ENCODE measurements around the gene RIPK1. TPM values are rescaled to one million over a fixed set of nuclear protein-coding genes. Genes with fewer than 3 reads are reported as not detected.
A peak's percentile ranks its signal among the peaks of the same experiment; 100 is the strongest.

RIPK1 gene
- total RNA-seq (2013; cell fraction: nucleolus; rRNA removed) = 4.6 and 5.2 TPM in 2 replicates
- 6.5 TPM in 2 replicates for total RNA-seq (2014; rRNA removed)
- 6.6 and 6.8 TPM in 2 replicates for total RNA-seq (2014; rRNA removed; fragmentation: Illumina TruSeq; extraction: Trizol)
- total RNA-seq (2021) = 6.4 and 7.2 TPM in 2 replicates
- polyA plus RNA-seq (2011; ENCODE audit: low read depth) = 4.4 TPM
- polyA plus RNA-seq (2011; rRNA removed) = 11.2 and 12.5 TPM in 2 replicates
- 8.0 and 9.8 TPM in 2 replicates for polyA plus RNA-seq (2011; cell fraction: cytosol; rRNA removed)
- 6.3 and 7.9 TPM in 2 replicates for polyA plus RNA-seq (2011; cell fraction: nucleus; rRNA removed)
- 4.1 and 5.3 TPM in 2 replicates for polyA plus RNA-seq (2012)
- polyA plus RNA-seq (2014; fragmentation: Illumina TruSeq; extraction: Trizol) = 9.4 and 10.9 TPM in 2 replicates
- 1 to 10 TPM; 1.6 to 2.2 TPM for polyA plus RNA-seq (2014; fragmentation: Nextera tagmentation; extraction: Ambion mirVana)
- 5.1 and 6.2 TPM in 2 replicates for polyA plus RNA-seq (2014; rRNA removed)
- 1 to 10 TPM; 3.8 to 5.1 TPM for polyA plus RNA-seq (2016; fragmentation: Nextera tagmentation; extraction: Ambion mirVana)
- 10.6 and 16.6 TPM in 2 replicates for polyA minus RNA-seq (2011; rRNA and poly(A)+ RNA removed)
- polyA minus RNA-seq (2011; cell fraction: cytosol; rRNA and poly(A)+ RNA removed) = 3.9 and 5.9 TPM in 2 replicates
- polyA minus RNA-seq (2011; cell fraction: nucleus; rRNA and poly(A)+ RNA removed) = 1.7 and 3.3 TPM in 2 replicates
- Bru-seq, nascent RNA = percentile 76 among the genes with signal in this experiment
- percentile 69 among the genes with signal in this experiment for BruChase-seq, experiment 1, labeled RNA remaining after a 6-hour chase
- BruChase-seq, experiment 2, labeled RNA remaining after a 2-hour chase = percentile 76 among the genes with signal in this experiment
- long read RNA-seq, experiment 1, full-length matches to known transcripts = 2 of 3 reads
- long read RNA-seq, experiment 1, partial matches to known transcripts = 1 of 3 reads
- long read RNA-seq, experiment 1, other reads (novel, unspliced or antisense) = 0 of 3 reads
- long read RNA-seq, experiment 2, partial matches to known transcripts = 3 of 7 reads
- long read RNA-seq, experiment 2, other reads (novel, unspliced or antisense) = 4 of 7 reads

DNA sequence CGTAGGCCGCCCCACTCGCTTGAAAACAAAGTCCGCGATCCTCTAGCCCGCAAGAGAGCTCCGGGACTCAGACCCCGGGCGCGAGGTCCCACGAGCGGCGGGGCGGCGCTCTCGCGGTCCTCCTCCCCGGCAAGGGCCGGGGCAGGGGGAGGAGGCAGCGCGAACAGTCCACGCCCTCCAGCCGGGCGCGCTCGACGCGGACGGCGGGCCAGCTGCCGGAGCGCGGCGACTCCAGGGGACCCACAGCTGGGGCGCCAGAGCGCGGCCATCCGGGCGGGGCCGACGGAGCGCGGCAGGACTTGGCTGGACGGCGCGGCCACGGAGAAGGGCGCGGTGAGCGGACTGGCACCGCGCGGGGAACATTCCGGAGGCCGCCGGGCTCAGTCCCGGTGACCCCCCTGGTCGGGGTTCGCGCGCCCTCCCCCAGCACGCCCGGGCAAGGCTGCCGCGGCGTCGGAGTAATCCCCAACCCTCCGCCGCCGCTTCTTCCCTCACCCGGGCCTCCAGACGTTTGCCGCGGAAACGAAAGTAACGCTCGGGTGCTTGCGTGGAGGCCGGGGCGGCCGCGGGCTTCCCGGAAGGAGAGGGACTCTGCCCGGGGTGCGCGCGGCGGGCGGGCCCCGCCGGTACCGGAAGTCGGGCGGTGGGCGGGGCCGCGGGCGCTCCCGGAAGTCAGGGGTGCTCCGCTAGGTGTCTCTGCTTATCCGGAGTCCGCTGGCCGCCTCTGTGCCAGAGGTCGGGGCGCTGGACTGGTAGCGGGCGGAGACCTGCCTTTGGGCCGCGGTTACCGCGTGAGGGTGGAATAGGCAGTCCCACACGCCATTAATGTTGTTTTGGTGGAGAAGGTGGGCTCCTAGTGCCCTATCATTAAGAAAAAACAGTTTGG lies at the start of gene RIPK1:
Gene RIPK1 (plus strand): TSS at position 166 of the 886 bp plus-strand sequence. CDS start 8,330 bp downstream, outside the sequence.
- ChIA-PET RAD21 (ENCODE audit: unreplicated experiment) (interaction anchor here (0.9 to 1.9 kb wide), 2 partner anchors 79 to 278 kb away, joined by 4 to 7 read pairs; no protein-coding TSS in a partner anchor), SMC1A (ENCODE audit: uncharacterized antibody, unreplicated experiment) (interaction anchor here (1.7 kb wide), 1 partner anchor 79 kb away, joined by 5 read pairs; no protein-coding TSS in a partner anchor), POLR2A (interaction anchor here (0.5 to 4.4 kb wide), 2 partner anchors 79 to 94 kb away, joined by 4 to 20 read pairs; no protein-coding TSS in a partner anchor), CTCF (interaction anchor here (0.8 to 3.1 kb wide), 7 partner anchors 51 to 183 kb away, joined by 3 to 11 read pairs (median 4); no protein-coding TSS in a partner anchor)
- intact Hi-C loops (cut with micrococcal nuclease; ENCODE audit: unreplicated experiment) (loop anchor here (2.0 to 5.0 kb wide), 2 partner anchors 50 to 126 kb away; partner anchors contain the start of gene BPHL), in situ Hi-C loops (cut with MboI) (no loop called here)
- H3K4me2 ChIP-seq (ENCODE audit: control insufficient read depth, insufficient read depth) = peak within 1 kb of the TSS; percentile 78
- peak within 1 kb of the TSS; percentile 91 for H3K27ac ChIP-seq (ENCODE audit: control insufficient read depth, insufficient read depth)
- peak within 1 kb of the TSS; percentile 88 for H2AFZ ChIP-seq (ENCODE audit: control insufficient read depth, low read depth, low read length)
- ATAC-seq (peak; percentile 90), FAIRE-seq (peak; percentile 41), DNase-seq (ENCODE audit: low read depth, low spot score) (peak; percentile 40)
- H3K27me3 ChIP-seq (replicated peaks in 1 of 2; ENCODE audit: control insufficient read depth in 2 of 2, insufficient read depth in 2 of 2, low read length in 1 of 2) = no peaks in the 10 kb centered on the region
- TSS peak; percentile 95 for BruUV-seq (replicated peaks)
- peak within 1 kb of the TSS; percentile 73 for H3K4me3 ChIP-seq
- H4K20me1 ChIP-seq (ENCODE audit: control insufficient read depth, insufficient read depth) = no peaks in the 10 kb centered on the region
- H3K36me3 ChIP-seq (ENCODE audit: control insufficient read depth in 2 of 2, insufficient read depth in 2 of 2, low read length in 1 of 2) = no peaks in the 10 kb centered on the region; a peak in 1 of 4 replicates
- peak within 1 kb of the TSS; percentile 81 for H3K9ac ChIP-seq (ENCODE audit: control insufficient read depth, insufficient read depth, low read length)
- under 1% methylated on average over 86 of the region's 112 CpGs for WGBS (ENCODE audit: insufficient coverage, insufficient replicate concordance, low lambda C conversion rate, missing lambda C conversion rate)
- H3K79me2 ChIP-seq (ENCODE audit: control insufficient read depth, insufficient read depth, low read length) = peaks cover 11% of the 10 kb centered on the region
- no peaks in the 10 kb centered on the region; the same call in 1 of the 2 replicates for H3K4me1 ChIP-seq (ENCODE audit: control insufficient read depth, insufficient read depth, low read length)
- H3K9me3 ChIP-seq (replicated peaks; ENCODE audit: control insufficient read depth, insufficient read depth, low read length) = no peaks in the 10 kb centered on the region
- TF ChIP-seq ZNF207 (IDR thresholded peaks at IDR 0.05; ENCODE audit: borderline replicate concordance) = peak; percentile 73; the same call in 1 of the 2 replicates
- TF ChIP-seq ETV6 (conservative IDR thresholded peaks at IDR 0.05 in 1 of 2, IDR thresholded peaks at IDR 0.05 in 1 of 2; ENCODE audit: borderline replicate concordance in 1 of 2, low read depth in 1 of 2) = peak; percentile 97
- TF ChIP-seq POLR2A (IDR thresholded peaks at IDR 0.05; ENCODE audit: low read depth, low read length) = peak; percentile 84
- TF ChIP-seq, protein P1, sequence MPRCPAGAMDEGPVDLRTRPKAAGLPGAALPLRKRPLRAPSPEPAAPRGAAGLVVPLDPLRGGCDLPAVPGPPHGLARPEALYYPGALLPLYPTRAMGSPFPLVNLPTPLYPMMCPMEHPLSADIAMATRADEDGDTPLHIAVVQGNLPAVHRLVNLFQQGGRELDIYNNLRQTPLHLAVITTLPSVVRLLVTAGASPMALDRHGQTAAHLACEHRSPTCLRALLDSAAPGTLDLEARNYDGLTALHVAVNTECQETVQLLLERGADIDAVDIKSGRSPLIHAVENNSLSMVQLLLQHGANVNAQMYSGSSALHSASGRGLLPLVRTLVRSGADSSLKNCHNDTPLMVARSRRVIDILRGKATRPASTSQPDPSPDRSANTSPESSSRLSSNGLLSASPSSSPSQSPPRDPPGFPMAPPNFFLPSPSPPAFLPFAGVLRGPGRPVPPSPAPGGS (IDR thresholded peaks at IDR 0.05; ENCODE audit: borderline replicate concordance, insufficient read depth, low read depth, low read length, poor library complexity, severe bottlenecking) = peak; percentile 61
- peak; percentile 66 for TF ChIP-seq NR2C1 (IDR thresholded peaks at IDR 0.05)
- TF ChIP-seq, protein P2, sequence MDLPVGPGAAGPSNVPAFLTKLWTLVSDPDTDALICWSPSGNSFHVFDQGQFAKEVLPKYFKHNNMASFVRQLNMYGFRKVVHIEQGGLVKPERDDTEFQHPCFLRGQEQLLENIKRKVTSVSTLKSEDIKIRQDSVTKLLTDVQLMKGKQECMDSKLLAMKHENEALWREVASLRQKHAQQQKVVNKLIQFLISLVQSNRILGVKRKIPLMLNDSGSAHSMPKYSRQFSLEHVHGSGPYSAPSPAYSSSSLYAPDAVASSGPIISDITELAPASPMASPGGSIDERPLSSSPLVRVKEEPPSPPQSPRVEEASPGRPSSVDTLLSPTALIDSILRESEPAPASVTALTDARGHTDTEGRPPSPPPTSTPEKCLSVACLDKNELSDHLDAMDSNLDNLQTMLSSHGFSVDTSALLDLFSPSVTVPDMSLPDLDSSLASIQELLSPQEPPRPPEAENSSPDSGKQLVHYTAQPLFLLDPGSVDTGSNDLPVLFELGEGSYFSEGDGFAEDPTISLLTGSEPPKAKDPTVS (IDR thresholded peaks at IDR 0.05; ENCODE audit: low read depth, low read length) = no peak
- no peak for TF ChIP-seq NFYA (IDR thresholded peaks at IDR 0.05; ENCODE audit: borderline replicate concordance, low read depth, low read length)
- peak; percentile 80 for TF ChIP-seq TCF12 (IDR thresholded peaks at IDR 0.05; ENCODE audit: low read depth, low read length)
- no peak for TF ChIP-seq SRF (IDR thresholded peaks at IDR 0.05; ENCODE audit: low read depth in 2 of 2, low read length in 2 of 2)
- peak; percentile 91 for TF ChIP-seq TCF3 (IDR thresholded peaks at IDR 0.05; ENCODE audit: borderline replicate concordance, insufficient read depth, low read depth, low read length)
- no peak for TF ChIP-seq BCL11A (IDR thresholded peaks at IDR 0.05; ENCODE audit: low read depth, low read length)
- no peak for TF ChIP-seq SUZ12 (IDR thresholded peaks at IDR 0.05; ENCODE audit: unreplicated experiment)
- TF ChIP-seq SIX5 (IDR thresholded peaks at IDR 0.05; ENCODE audit: low read depth, low read length, severe bottlenecking) = no peak
- no peak for TF ChIP-seq STAT3 (IDR thresholded peaks at IDR 0.05; ENCODE audit: low read depth, low read length)
- no peak for TF ChIP-seq EED (IDR thresholded peaks at IDR 0.05; ENCODE audit: low read depth)

Measured in GM12878 (cell line).